Measurements from ENCODE around the gene EIF4E1B.
"Not testable (repeated sequence)": the region's sequence is repeated elsewhere in the genome, so short reads cannot be mapped to it uniquely, and the experiment has no call there.

The EIF4E1B gene

GRCh38 chr5:176596069-176596644 is 34.3 kb upstream of the EIF4E1B start:
- DNase-seq (ENCODE audit: extremely low spot score), result no peak
- TF ChIP-seq TARDBP (IDR thresholded peaks at IDR 0.05) (no peak), ARNT (IDR thresholded peaks at IDR 0.05) (no peak), L3MBTL2 (conservative IDR thresholded peaks at IDR 0.05) (no peak), NFRKB (IDR thresholded peaks at IDR 0.05) (no peak), SP1 (IDR thresholded peaks at IDR 0.05) (no peak), ZNF384 (IDR thresholded peaks at IDR 0.05) (no peak), SUZ12 (IDR thresholded peaks at IDR 0.05) (no peak), PKNOX1 (IDR thresholded peaks at IDR 0.05) (no peak), FOXA1 (IDR thresholded peaks at IDR 0.05) (no peak), FOXM1 (IDR thresholded peaks at IDR 0.05; ENCODE audit: borderline replicate concordance) (no peak)
- POLR2A ChIA-PET, result interaction anchor here (0.7 kb wide), 1 partner anchor 13 kb away, joined by 3 read pairs; no protein-coding TSS in a partner anchor
- CTCF ChIA-PET, result no interaction called here

GRCh38 chr5:176596689-176597416 is 33.6 kb upstream of the EIF4E1B start:
- DNase-seq (ENCODE audit: extremely low spot score), result no peak
- ChIA-PET POLR2A (no interaction called here), CTCF (no interaction called here)

GRCh38 chr5:176597417-176598389 is 32.8 kb upstream of the EIF4E1B start:
- POLR2A ChIA-PET, result no interaction called here
- DNase-seq (ENCODE audit: extremely low spot score), result no peak
- TF ChIP-seq TARDBP (IDR thresholded peaks at IDR 0.05), result no peak
- no peak for TF ChIP-seq L3MBTL2 (conservative IDR thresholded peaks at IDR 0.05)
- TF ChIP-seq HDGF (IDR thresholded peaks at IDR 0.05; ENCODE audit: borderline replicate concordance), result no peak
- no peak for TF ChIP-seq BHLHE40 (IDR thresholded peaks at IDR 0.05; ENCODE audit: borderline replicate concordance)
- TF ChIP-seq ZNF384 (IDR thresholded peaks at IDR 0.05), result no peak
- TF ChIP-seq FOXM1 (IDR thresholded peaks at IDR 0.05; ENCODE audit: borderline replicate concordance), result no peak
- TF ChIP-seq SP1 (IDR thresholded peaks at IDR 0.05), result no peak
- CTCF ChIA-PET, result no interaction called here

More at GRCh38 chr5:176596689-176597416, 33.6 kb upstream of the EIF4E1B start:
- TF ChIP-seq SP1 (IDR thresholded peaks at IDR 0.05) (no peak), BHLHE40 (IDR thresholded peaks at IDR 0.05; ENCODE audit: borderline replicate concordance) (no peak), LEF1 (IDR thresholded peaks at IDR 0.05; ENCODE audit: borderline replicate concordance) (no peak), L3MBTL2 (conservative IDR thresholded peaks at IDR 0.05) (no peak), ARNT (IDR thresholded peaks at IDR 0.05) (no peak)

DNA sequence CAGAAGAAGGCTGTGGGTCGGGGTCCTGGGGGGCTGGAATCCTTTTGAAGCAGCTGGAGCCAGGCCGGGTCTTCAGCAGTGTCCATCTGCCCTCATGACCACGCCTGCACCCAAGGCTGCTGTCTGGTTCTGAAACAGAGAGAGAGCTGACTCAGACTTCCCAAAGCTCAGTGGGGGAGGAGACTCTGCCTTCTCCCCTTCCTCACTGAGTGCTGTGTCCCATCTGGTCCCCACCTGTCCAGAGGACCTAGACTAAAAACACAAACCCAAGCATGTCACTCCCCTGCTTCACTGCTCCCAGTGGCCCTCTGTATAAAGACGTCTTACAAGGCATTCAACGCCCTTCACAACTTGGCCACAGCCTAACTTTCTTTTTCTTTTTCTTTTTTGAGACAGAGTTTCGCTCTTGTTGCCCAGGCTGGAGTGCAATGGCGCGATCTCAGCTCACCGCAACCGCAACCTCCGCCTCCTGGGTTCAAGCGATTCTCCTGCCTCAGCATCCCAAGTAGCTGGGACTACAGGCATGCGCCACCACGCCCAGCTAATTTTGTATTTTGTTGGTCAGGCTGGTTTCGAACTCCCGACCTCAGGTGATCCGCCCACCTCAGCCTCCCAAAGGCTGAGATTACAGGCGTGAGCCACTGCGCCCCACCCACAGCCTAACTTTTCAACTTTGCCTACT is 30.6 kb upstream of the EIF4E1B start:
- DNase-seq (ENCODE audit: extremely low spot score); POLR2A ChIA-PET: not testable (repeated sequence)
- CTCF ChIA-PET, result interaction anchor here (0.6 kb wide), 1 partner anchor 366 kb away, joined by 5 read pairs; no protein-coding TSS in a partner anchor

DNA sequence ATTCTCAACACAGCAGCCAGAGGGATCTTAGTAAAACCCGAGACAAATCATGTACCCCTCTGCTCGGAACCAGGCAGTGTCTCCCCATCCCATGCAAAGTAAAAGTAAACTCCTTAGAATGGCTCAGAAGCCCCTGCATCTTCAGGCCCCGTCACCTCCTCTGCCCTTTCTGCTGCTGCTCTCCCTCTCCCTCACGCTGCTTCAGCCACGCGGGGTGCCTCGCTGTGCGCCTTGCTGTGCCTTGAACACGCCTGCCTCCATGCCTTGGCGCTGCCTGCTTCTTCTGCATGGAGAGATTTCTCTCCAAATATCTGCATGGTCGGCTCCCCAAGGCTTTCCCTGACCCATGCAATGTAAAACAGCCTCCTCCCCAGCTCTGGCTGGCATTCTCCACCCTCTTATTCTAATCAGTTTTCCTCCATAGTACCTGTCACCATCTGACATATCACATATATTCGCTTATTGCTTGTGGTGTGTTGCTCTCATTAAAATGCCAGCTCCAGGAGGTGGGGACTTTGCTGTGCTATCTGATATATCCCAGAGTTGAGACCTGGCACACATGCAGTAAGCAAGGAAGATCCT is 28.5 kb upstream of the EIF4E1B start:
- CTCF ChIA-PET, result no interaction called here
- TF ChIP-seq FOXA1 (IDR thresholded peaks at IDR 0.05), result no peak
- POLR2A ChIA-PET, result no interaction called here
- DNase-seq (ENCODE audit: extremely low spot score), result no peak

DNA sequence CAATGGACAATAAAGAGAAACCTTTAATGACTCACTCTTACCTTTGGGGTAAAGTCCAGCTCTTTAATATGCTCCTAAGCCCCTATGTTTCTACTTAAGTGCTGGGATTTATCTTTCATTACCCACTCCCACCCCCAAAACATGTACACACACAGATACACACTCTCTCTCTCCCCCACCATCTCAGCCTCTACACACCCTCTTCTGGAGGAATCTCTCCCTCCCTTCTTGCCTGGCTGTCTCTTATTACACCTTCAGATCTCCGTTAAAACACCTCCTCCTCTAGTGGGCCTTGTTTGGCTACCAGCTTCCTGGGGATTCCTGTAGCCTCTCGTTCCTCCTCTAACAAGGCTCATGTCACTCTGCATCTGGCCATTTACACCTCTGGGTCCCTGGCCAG is 27.4 kb upstream of the EIF4E1B start:
- no peak for DNase-seq (ENCODE audit: extremely low spot score)
- POLR2A ChIA-PET, result no interaction called here
- CTCF ChIA-PET, result no interaction called here

More for the DNA sequence above, 27.4 kb upstream of the EIF4E1B start:
- TF ChIP-seq PKNOX1 (IDR thresholded peaks at IDR 0.05) (no peak), FOXA1 (IDR thresholded peaks at IDR 0.05) (no peak), CTBP1 (IDR thresholded peaks at IDR 0.05; ENCODE audit: borderline replicate concordance) (no peak), ARNT (IDR thresholded peaks at IDR 0.05) (no peak), BHLHE40 (IDR thresholded peaks at IDR 0.05; ENCODE audit: borderline replicate concordance) (no peak), TARDBP (IDR thresholded peaks at IDR 0.05) (no peak), FOXM1 (IDR thresholded peaks at IDR 0.05; ENCODE audit: borderline replicate concordance) (no peak), L3MBTL2 (conservative IDR thresholded peaks at IDR 0.05) (no peak), LEF1 (IDR thresholded peaks at IDR 0.05; ENCODE audit: borderline replicate concordance) (no peak), FOXK2 (IDR thresholded peaks at IDR 0.05) (no peak), ELF4 (IDR thresholded peaks at IDR 0.05) (no peak), ZNF384 (IDR thresholded peaks at IDR 0.05) (no peak), HDGF (IDR thresholded peaks at IDR 0.05; ENCODE audit: borderline replicate concordance) (no peak)

Measured in HEK293T (cell line).